D341Med (cell line): ENCODE results near the gene ACADVL.
"Not testable (repeated sequence)": the region's sequence is repeated elsewhere in the genome, so short reads cannot be mapped to it uniquely, and the experiment has no call there.

Source experiments
- DNase-seq: peaks from one replicate; pipeline ENCODE4 v3.0.0; 2012; ENCODE audit warnings: low spot score

The ACADVL gene

DNA sequence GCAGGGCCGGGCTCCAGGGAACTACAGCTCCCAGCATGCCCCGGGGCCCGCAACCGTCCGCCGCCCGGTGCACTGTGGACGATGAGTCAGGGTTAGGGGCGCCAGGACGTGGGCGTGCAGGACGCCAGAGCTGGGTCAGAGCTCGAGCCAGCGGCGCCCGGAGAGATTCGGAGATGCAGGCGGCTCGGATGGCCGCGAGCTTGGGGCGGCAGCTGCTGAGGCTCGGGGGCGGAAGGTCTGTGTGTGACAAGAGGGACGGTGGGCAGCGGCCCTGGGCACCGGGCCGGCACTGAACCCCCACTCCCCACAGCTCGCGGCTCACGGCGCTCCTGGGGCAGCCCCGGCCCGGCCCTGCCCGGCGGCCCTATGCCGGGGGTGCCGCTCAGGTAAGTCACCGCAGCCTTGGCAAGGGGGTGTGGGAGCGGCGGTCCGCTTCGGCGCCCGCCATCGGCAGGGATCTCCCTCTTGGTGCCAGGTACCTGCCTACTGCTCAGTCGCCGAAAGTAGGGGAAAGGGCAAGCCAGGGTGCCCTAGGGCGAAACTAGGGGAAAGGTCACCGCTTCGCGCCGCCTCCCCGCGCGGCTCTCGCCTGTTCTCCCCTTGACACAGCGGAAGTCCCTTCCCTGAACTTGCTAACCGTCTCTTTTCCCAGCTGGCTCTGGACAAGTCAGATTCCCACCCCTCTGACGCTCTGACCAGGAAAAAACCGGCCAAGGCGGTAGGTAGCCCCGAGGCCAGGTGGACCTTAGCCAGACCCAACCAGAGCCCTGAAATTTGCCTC is at the start of gene ACADVL, which contains the start of gene DLG4:
TSS of gene ACADVL (plus strand) at position 127 of the 781 bp plus-strand sequence. CDS start at position 174, 47 bp downstream.
TSS of gene DLG4 (minus strand) at position 25 of the 781 bp plus-strand sequence.
- peak; percentile 74 for DNase-seq

DNA sequence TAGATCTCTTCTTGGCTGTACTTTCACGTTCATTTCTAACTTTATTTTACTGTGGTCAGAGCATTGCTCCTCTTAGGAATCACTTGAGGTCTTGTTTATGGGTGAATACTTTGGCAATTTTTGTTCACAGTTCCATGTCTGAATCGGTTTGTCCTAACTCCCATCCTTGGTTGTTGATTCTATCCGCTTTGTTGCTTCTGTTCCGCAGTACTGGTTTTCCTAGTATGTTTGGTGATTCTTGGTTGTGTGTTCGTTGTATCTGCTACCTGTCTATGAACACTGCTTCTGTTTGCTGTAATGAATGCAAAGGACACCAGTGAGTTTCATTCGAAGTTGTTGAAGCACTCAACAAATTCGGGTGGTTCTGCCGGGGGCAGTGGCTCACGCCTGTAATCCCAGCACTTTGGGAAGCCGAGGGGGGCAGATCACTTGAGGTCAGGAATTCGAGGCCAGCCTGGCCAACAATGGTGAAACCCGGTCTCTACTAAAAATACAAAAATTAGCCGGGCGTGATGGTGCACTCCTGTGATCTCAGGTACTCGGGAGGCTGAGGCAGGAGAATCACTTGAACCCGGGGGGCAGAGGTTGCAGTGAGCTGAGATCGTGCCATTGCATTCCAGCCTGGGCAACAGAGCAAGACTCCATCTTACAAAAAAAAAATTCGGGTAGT is 47.1 kb upstream of the ACADVL start:
- DNase-seq: not testable (repeated sequence)

DNA sequence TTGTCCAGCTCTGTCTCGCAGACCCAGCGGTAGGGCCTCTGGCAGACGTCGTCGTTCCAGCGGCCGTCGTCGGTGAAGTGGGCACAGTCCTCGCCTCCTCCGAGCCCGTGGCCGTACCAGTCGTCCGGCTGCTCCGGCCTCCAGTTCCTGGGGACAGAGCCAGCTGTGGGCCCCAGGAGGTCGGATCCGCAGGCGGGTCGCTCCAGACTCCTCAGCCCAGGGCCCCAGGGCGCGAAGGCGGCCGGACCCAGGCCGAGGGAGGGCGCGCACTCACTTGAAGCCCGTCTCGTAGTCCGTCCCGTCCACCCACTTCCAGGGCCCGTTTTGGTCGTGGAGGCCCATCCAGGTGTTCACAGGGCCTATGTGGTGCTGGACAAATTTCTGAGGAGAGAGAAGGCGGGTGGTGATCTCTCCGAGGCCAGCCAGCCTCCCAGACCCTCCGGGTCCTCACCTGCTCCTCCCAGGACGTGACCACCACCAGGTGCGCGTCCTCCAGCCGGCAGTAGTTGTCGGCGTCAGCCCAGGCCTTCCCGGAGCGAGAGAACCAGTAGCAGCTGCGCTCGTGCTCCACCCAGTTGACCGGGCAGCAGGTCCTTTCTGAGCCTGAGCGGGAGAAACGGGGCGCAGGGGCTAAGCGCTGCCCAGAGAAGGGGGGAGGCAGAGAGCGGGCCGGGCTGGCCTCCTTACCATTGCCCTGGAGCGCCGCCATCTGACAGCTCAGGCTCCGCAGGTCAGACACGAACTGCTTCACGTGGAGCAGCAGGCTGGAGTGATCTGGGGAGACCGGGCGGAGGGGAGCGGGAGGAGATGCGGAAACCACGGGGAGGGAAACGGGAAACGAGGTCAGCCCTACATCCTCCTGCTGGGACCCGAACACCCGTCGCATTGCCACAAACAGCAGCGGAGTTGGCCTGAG is 45.8 kb upstream of the ACADVL start:
- peak; percentile 47 for DNase-seq

DNA sequence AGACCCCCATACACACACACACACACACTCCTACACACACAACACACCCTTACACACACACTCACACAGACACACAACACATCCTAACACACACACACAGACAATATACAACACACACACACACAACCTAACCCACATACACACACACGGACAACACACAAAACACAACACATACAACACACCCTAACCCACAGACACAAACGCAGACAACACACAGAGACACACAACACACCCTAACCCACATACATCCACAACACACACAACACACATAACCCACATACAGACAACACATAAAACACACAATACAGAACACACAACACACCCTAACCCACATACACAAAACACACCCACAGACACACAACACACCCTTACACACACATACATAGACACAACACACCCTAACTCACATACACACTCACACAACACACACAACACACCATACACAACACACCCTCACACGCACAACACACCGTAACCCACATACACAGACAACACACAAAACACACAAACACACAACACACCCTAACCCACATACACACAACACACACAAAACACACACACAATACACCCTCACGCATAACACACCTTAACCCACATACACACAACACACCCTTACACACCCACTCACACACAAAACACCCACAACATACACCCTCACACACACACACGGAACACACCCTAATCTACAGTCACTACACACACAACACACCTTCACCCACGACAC is 45.0 kb upstream of the ACADVL start:
- DNase-seq: no peak

DNA sequence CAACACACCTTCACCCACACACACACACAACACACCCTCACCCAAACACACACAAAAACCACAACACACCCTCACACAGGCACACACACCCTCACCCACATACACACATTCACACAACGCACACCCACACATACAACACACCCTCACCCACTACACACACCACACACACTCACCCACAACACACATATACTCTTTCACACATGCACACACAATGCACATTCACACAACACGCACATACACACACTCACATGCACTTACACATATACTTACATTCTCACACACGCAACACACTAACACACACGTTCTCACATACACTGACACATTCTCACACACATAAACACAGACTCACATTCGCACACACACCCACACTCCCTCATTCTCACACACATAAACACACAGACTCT is 44.4 kb upstream of the ACADVL start:
- DNase-seq: no peak

DNA sequence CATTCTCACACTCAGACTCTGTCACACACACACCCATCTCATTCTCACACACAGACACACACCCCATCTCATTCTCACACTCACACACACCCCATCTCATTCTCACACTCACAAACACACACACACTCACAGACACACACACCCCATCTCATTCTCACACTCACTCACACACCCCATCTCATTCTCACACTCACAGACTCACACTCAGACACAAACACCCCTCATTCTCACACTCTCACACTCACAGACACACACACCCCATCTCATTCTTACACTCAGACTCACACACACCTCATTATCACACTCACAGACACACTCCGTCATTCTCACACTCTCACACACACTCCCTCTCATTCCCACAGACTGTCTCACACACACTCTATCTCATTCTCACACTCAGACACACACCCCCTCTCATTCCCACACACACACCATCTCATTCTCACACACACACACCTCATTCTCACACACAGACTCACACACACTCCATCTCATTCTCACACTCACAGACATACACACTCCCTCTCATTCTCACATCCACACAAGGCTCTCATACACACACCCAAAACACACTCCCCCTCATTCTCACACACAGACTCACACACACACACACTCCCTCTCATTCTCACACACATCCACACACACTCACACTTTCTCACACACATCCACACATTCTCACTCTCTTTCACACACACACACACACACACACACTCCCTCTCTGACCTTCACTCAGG is 43.5 kb upstream of the ACADVL start:
- DNase-seq: no peak

DNA sequence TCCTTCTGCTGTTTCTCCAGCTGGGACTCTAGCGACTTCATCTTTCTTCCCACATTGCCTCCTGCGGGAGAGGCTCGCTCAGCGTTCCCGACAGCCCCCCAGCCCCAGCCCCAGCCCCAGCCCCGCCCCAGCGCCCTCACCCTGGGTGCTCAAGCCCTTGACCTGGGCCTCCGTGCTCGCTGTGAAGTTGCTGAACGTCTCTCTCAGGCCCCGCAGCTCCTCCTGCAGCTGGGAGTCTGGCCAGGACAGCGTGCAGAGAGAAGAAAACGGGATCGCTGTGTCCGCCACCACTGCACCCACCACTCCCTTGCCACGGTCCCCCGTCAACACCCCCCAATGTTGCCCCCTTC is 42.9 kb upstream of the ACADVL start:
- DNase-seq: no peak

DNA sequence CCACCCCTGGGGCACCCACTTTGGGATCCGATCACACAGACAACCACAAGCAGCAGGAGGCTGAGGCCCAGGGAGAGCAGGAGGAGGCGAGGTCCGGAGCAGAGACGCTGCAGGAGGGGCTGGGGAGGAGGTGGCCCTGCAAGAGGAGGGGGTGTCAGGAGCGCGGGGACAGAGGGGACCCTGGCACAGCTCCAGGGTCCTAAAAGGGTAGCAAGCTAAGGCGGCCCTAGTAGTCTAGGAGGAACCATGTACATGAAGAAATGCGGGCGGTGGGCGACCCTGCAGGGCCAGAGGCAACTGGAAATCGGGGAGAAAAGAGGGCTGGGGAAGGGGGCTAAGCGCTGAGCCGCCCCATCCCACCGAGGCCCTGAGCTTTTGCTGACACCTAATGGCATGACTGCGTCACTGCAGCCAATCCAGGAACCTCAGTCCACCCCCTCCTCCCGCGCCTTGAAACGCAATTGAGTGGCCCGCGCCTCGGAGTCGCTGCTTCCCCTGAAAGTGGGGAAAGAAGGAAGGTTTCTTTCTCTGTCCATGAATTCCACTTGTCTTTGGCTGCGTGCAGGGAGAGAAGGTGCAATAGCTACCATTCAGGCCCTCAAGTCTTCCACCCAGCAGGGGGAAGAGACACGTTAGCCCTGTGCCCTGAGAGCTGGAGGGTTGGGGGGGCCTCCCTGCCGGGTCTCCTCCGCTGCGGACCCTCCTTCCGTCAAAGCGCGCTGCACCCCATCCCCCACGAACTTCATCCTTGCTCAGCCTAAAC is 42.4 kb upstream of the ACADVL start:
- peak; percentile 84 for DNase-seq

DNA sequence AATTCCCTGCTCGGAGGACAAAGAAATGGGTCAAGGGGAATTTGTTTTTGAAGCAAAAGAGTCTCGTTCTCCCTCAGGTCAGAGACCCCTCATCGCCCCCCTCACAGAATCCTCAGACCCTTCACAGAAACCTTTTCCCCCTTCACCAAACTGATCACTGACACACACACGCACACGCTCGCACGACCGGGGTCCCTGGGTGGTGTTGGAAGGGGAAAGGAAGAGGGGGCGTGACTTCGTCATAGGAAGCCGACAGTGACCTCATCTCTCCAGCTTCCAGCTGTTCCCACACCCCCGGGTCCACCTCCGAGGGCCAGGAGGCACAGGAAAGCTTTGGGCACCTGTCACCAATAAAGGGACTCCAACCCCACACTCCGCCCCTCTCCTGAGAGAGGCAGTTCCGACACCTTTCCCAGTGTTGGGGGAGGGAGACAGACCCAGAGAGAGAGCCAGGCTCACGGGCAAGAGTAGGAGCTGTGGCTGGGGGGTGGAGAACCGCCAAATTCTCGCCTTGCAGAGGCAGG is 41.7 kb upstream of the ACADVL start:
- DNase-seq: peak; percentile 16

DNA sequence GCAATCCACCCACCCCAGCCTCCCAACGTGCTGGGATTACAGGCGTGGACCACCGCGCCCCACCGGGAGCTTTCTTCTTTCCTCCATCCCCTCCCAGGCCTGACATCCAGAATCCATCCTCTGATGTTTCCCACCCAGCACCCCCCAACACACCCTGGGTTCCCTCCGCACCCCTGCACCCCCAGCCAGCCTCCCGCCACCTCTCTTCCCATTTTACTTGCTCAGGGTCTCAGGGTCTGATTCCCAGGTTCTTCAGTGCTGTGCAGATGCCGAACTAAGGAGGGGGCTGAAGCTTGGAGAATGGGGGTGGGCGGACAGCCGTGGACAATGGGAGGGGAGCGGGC is 40.8 kb upstream of the ACADVL start:
- DNase-seq: peak; percentile 6

DNA sequence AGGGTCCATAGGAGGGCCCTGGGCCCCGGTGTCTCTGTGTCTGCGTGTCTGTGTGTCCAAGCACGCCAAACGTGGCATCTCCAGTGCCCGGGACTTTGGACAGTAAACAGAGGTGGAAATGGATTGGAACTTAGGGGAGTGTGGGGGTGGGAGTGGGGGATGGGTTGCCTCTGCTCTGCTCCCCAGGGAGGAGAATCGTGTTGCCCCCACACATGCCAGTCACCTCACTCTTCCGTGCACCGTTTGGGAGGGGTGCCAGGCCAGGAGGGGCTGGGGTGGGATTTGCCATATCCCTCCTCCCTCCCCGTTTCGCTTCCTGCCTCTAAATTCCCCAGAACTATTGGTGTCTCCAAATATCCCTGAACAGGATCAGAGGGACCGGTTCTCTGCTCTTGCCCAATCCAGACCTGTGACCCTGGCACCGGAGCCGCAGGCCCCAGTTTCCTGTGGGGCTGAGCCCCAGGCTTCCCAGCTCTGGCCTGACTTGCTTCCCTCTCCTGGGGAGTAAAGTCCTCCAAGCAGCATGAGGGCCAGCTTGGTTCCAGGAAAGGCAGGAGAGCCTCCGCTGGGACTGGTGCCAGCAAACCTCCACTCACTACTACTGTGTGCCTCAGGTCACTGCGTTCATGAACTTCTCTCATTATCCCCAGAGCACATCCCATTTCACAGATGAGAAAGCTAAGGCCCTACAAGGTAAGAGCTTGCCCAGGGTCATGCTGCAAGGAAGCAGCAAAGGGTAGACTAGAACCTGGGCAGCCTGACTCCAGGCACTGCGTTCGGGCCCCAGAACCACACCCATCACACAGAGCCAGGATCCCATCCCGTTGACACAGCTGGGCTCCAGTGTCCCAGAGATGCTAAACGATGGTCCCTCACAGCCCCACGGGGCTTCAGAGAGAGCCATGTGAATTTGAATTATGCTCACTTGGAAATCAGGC is 40.2 kb upstream of the ACADVL start, which contains the start of gene ASGR1:
TSS of gene ASGR1 (minus strand) at position 54 of the 938 bp plus-strand sequence. CDS start 807 bp downstream, outside the sequence.
- no peak for DNase-seq

DNA sequence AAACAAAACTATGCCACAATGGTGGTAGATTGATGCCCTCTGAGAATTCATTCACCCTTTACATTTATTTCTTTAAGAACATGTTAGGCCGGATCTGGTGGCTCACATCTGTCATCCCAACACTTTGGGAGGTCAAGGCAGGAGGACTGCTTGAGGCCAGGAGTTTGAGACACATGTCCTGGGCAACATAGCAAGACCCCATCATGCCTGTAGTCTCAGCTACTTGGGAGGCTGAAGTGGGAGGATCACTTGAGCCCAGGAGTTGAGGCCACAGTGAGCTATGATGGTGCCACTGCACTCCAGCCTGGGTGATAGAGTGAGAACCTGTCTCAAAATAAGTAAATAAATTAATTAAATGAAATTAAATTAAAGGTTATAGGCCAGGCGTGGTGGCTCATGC is 37.6 kb upstream of the ACADVL start:
- not testable (repeated sequence) for DNase-seq

DNA sequence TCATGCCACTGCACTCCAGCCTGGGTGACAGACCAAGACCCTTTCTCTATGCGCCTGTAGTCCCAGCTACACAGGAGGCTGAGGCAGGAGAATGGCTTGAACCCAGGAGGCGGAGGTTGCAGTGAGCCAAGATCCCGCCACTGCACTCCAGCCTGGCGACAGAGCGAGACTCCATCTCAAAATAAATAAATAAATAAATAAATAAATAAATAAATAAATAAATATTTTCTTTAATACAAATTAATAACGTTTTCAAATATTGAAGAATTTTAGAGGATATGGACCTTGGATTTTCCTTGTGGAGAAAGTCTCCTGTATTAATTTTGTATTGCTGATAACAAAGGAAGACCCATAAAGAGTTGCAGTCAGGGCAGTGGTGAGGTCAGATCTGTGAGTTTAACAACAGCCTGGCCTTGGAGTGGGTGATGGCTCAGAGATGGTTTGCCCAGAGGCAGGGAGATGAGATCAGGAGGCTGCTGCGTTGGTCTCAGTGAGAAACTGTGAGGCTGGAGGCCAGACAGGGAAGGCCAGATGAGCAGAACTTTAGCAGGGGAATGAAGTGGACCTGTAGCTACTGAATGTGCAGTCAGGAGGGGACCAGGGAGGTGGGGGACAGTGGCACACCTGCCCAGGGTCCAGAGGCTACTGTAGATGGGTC is 36.2 kb upstream of the ACADVL start:
- no peak for DNase-seq

DNA sequence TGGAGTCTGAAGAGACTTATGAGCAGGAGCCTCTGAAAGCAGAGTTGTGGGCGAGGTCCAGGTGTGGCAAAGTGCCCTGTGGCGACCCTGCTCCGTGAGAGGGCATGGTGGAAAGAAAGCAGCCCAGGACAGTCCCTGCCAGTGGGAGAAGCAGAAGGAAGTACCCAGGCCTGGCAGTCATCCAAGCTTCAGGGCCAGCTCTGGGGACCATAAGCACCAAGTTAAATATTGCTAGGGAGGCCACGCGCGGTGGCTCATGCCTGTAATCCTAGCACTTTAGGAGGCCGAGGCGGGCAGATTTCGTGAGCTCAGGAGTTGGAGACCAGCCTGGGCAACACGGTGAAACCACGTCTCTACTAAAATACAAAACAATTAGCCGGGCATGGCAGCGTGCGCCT is 35.6 kb upstream of the ACADVL start:
- no peak for DNase-seq

DNA sequence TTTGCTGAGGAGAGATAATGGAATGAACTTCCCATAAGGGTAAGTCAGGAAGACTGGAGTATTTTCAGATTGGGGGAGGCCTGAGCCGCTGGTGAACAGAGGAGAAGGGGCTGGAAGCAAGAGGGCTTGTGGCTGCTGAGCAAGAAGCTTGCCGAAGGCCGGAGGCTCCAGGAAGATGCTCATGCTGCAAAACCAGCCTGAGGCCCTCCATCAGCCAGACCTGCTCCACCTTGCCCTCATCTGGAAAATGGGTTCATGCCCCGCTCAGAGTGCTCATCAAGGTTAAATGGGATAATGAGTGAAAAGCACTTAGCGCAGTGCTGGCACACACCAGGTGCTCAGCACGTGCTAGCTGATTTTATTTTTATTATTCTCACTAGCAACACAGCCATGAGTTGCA is 35.1 kb upstream of the ACADVL start:
- no peak for DNase-seq

DNA sequence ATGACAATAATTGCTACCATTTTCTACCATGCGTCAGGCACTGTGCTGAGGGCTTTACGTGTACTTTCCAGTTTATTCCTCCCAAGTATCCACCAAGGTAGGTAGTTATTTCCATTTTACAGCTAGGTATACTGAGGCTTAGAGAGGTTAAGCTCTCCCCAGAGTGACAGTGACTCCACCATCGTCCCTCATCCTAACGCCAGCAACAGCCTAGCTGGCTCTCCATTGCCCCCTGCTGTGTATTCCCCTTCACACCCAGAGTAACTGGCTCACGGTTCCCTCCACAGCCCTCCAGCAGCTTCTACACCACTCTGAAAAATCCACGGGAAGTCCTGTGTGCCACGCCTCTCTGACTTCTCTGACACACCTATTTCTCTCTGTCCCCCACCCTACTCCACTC is 33.5 kb upstream of the ACADVL start:
- DNase-seq: no peak

DNA sequence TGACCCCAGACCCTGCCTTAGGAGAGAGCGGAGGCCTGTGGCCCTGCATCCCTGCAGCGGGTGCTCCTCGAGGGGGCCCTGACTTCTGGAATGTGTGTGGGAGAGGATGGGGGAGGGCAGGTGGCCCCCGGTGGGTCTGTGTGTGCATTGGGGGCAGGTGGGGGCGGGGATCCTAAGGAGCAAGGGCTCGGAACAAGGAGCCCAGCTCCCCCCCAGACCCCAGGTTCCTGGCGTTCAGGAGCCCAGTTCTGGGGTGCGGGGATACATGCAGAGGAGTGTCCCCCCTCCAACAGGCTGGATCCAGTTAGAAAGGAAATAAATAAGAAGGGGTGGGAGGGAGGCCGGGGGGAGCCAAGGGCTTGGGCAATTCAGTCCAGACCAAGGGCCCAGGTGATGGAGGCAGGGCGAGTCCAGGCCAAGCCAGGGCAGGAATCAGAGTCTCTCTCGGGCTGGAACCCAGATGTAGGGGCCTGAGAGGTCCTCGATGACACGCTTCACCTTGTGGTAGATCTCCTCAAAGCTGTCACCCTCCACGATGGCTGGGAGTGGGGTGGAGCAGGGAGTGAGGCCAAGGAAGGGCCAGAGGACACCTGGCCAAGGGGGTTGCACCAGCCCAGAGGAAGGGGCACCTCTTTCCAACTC is 29.3 kb upstream of the ACADVL start:
- no peak for DNase-seq

DNA sequence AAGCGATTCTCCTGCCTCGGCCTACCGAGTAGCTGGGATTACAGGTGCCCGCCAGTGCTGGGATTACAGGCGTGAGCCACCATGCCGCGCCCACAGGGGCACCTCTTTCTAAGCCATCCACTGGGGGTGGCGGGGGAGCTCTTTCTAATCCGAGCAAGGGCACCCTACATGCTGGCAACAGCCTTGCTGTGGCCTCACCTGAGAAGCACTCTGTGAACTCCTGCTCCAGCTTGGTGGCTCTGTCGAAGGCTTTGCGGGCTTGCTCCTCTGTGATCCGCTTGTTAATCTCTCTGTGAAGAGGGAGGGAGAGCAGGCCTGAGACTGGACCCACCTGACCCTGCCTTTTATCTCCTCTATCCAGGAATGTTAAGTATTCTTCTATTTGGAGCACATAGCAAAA is 28.7 kb upstream of the ACADVL start:
- DNase-seq: no peak
